Vagina (tissue), 2 donors: ENCODE data around the gene TWF1.

Experiments
- CTCF ChIP-seq, 3 experiments: fragments of 450-650 bp in 2 of 3; fragments of 200-600 bp in 1 of 3; sonication (generic) in 1 of 3; IDR thresholded peaks; one replicate each; pipeline ENCODE4 v1.5.1; 2017 to 2019; ENCODE audit warnings: antibody characterized with exemption in 3 of 3, mild to moderate bottlenecking in 2 of 3, moderate library complexity in 2 of 3
- POLR2A ChIP-seq, 2 donors: fragments of 450-650 bp; IDR thresholded peaks; one replicate each; pipeline ENCODE4 v1.6.1; 2017; ENCODE audit warnings: antibody characterized with exemption in 2 of 2, mild to moderate bottlenecking in 2 of 2, moderate library complexity in 2 of 2
- POLR2AphosphoS5 ChIP-seq, 2 donors: sonication (generic); formaldehyde crosslinking; IDR thresholded peaks; one replicate each; pipeline ENCODE4 v1.9.0; 2017; ENCODE audit warnings: antibody characterized with exemption in 2 of 2, mild to moderate bottlenecking in 2 of 2, low read depth in 1 of 2; ENCODE audit not compliant: insufficient read depth in 1 of 2

- TF ChIP-seq POLR2A (IDR thresholded peaks at IDR 0.05) (no peak), CTCF (IDR thresholded peaks at IDR 0.05) (no peak), POLR2AphosphoS5 (IDR thresholded peaks at IDR 0.05; ENCODE audit: insufficient read depth in 1 of 2, low read depth in 1 of 2) (no peak)
These were observed 42.0 kb upstream of the TWF1 start for GRCh38 chr12:43848226-43848507.
